Activated CD4-positive, alpha-beta T cell treated with anti-CD3 and anti-CD28 coated beads, Interleukin-2, amount 50 U/mL, for 1 hour (primary cell): ENCODE data around the gene MAGED1.
"Not testable (repeated sequence)": the region's sequence is repeated elsewhere in the genome, so short reads cannot be mapped to it uniquely, and the experiment has no call there.

ENCODE experiments used
- DNase-seq: peaks from one replicate; pipeline ENCODE4 v3.0.0-alpha.2; 2020

The MAGED1 gene

DNA sequence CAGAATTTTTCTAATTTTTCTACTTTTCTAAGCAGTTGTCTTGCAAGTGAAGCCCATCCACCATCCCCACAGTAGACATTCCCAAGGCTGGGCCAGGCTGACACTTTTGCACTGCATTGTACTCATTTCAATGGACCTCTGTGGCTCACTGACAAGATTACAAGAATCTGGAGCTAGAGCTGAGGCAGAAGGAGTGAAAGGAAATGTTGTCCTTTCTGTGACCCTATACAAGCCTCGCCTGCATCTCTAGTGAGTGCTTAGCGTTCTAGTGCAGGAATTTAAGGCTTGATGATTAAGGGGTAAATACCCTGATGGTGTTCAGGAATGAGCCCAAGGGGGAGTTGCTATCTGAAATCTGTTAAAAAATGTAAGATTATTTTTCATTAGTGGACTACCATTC is 6.3 kb downstream of the MAGED1 start:
- no peak for DNase-seq

DNA sequence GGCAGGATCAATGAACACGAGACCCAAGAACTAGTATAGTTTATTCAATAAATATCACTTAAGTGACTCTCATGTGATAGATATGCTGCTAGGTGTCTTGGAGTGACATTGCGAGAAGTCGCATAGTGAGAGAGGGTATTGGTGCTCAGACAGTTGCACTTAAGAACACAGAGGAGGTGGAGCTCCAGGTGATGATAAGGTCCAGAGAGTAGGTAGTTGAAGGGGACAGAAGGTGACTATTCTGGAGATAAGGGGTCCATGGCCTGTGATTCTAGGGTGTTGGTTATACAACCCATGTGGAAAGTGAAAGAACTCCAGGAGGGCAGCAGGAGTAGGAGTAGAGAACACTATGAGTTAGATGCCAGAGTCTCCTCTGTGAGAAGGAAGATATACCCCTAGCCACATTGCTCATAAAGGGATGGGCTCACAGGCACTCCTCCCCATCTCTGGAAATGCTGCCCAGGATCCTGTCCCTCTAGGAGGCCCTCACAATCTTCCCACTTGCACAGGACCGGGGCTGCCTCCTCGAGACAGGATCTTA is 9.2 kb downstream of the MAGED1 start:
- no peak for DNase-seq

DNA sequence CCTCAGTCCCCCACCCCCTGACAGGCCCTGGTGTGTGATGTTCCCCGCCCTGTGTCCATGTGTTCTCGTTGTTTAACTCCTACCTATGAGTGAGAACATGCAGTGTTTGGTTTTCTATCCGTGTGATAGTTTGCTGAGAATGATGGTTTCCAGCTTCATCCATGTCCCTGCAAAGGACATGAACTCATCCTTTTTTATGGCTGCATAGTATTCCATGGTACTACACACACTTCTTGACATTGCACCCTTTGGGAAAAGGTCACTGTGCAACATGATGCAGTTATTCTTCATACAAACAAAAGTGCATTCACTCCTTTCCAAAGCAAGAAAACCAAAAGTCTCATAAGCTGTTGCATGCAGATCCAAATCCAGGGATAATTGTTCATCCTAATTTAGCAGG is 11.7 kb downstream of the MAGED1 start:
- DNase-seq, result not testable (repeated sequence)

DNA sequence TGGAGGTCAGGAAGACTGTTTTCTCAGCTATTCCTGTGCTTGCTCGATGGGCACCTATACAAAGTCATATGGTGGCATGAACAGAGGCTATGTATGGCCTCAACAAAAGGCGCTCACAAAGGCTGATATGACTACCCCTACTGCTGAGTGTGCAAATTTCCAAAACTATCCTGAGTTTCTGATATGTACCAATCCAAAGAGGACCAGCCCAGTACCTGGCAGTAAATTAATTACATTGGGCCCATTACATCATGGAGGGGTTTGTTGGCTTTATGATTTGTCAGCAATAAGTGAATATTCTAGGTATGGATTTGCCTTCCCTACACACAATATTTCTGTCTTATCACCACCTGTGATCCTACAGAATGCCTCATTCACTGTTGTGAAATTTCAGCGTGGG is 12.3 kb downstream of the MAGED1 start:
- DNase-seq, result no peak

DNA sequence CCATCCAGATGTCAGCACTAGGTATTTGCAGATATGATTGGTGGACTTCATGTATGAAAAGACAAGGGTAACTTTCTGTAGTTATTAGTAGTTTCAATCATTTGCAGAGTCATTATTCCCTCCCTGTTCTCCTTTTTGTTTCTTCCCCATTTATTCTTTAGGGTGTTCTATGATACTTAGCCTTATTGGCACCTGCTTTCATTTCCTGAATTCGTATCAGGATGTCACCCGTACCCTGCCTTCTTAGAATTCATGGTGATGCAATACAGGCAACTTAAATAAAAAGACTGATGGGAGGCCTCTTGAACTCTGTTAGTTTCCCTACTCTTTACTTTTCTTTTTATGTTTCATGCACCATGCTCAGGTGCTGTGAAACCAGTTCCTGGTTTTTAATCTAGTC is 24.2 kb downstream of the MAGED1 start:
- no peak for DNase-seq

DNA sequence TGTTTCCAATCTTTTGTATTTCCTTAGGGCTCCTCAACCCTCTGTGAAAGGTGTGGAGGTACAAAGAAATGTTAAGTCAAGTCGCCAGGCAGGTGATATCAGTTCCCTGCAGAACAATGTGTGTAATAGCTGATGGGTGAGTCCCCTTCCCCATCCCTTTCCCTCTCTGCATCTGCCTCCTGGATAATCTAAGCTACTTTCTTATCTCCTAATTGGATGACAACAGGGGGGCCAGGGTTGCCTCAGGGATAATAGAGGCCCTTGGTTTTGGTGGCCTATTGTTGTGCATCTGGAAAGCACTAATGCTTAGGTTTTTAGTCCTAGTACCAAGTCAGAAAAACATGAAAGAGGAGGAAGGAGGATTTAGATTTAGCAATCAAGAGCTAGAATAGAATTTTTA is 29.1 kb downstream of the MAGED1 start:
- DNase-seq, result no peak

DNA sequence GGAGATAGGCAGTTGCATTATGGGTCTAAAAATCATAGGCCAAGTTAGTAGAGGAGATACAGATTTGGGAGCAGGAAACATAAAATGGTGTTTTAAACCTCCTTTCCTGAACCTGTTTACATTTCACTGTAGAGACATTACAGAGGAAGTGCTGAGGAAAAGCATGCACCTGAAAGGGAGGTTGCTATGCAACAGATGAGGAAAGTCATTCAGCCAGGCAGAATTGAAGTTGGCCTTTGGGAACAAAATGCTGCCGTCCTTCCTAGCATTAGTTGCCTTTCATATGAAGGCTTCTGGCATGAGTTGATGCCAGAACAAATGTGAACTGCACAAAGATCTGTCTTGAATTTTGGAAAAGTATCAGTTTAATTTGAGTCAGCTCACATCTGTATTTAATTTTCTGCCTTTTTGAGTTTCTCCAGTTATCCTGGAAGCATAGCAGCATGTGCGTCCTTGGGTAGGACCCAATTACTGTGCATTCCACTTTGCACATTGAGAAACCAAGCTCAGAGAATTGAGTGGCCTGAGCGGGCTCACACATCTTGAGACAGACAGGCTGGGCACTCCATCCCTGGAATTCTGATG is 38.2 kb downstream of the MAGED1 start:
- DNase-seq, result no peak
